Measurements from ENCODE around the gene KPNA6.

DNA sequence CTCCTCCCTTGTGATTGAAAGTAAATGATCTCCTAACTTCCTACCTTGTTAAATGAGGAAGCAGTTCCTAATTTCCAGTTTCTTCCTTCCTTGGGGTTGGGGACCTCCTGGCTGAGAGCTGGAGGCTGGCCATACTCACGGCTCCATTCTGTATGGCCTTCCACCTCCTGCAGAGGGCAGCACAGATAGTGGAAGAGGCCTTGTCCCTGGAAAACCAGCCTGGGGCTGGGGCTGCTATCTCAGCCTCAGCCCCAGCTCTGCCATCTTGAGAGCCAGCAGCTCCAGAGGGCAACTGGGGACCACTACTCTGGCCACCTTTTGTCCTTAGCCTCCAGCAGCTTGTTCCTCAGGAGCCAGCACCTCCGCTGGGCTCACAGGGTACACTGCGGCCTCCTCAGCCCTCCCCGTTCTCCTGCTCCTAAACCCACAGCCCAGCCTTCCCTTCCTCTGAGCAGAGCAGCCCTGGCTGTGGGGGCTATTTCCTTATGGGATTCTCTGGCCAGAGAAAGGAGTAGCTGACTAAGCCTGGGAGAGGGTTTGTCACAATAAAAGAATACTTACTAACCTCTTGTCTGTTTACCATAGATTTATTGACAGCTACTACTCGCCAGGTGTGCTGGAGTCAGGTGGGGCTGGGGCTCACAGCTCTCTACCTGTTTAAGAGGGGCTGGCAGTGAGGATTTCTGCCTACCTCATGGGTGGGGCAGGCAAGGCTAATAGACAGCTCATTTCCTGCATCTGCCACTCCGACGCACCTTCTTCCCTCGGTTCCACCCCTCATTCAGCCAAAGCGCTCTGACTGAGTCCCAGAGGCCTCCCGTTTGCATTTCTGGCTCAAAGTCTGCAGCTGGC, 108.0 kb downstream of the KPNA6 start:
- no peak for TF ChIP-seq ZNF316 (IDR thresholded peaks at IDR 0.05)
- TF ChIP-seq, protein P1, sequence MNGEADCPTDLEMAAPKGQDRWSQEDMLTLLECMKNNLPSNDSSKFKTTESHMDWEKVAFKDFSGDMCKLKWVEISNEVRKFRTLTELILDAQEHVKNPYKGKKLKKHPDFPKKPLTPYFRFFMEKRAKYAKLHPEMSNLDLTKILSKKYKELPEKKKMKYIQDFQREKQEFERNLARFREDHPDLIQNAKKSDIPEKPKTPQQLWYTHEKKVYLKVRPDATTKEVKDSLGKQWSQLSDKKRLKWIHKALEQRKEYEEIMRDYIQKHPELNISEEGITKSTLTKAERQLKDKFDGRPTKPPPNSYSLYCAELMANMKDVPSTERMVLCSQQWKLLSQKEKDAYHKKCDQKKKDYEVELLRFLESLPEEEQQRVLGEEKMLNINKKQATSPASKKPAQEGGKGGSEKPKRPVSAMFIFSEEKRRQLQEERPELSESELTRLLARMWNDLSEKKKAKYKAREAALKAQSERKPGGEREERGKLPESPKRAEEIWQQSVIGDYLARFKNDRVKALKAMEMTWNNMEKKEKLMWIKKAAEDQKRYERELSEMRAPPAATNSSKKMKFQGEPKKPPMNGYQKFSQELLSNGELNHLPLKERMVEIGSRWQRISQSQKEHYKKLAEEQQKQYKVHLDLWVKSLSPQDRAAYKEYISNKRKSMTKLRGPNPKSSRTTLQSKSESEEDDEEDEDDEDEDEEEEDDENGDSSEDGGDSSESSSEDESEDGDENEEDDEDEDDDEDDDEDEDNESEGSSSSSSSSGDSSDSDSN (IDR thresholded peaks at IDR 0.05; ENCODE audit: borderline replicate concordance in 1 of 2, low read depth in 2 of 2, low read length in 2 of 2), result 0 out of 4 replicates have a peak, but pooled peaks of 1 of the 2 experiments have one; percentile 25
- TF ChIP-seq HDAC6 (IDR thresholded peaks at IDR 0.05; ENCODE audit: low read depth, low read length), result no peak
- TF ChIP-seq, protein P2, sequence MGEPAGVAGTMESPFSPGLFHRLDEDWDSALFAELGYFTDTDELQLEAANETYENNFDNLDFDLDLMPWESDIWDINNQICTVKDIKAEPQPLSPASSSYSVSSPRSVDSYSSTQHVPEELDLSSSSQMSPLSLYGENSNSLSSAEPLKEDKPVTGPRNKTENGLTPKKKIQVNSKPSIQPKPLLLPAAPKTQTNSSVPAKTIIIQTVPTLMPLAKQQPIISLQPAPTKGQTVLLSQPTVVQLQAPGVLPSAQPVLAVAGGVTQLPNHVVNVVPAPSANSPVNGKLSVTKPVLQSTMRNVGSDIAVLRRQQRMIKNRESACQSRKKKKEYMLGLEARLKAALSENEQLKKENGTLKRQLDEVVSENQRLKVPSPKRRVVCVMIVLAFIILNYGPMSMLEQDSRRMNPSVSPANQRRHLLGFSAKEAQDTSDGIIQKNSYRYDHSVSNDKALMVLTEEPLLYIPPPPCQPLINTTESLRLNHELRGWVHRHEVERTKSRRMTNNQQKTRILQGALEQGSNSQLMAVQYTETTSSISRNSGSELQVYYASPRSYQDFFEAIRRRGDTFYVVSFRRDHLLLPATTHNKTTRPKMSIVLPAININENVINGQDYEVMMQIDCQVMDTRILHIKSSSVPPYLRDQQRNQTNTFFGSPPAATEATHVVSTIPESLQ (CRISPR knock-in tag; IDR thresholded peaks at IDR 0.05), result no peak
